SH-SY5Y (cell line): Measurements from ENCODE around the gene MTARC2.

Experiments used
- GATA2 ChIP-seq: IDR thresholded peaks from 2 replicates; pipeline ENCODE4 v1.6.1; 2011; ENCODE audit warnings: mild to moderate bottlenecking, low read depth, low read length
- GATA3 ChIP-seq: IDR thresholded peaks from 2 replicates; pipeline ENCODE4 v1.6.1; 2011; ENCODE audit warnings: low read depth, mild to moderate bottlenecking, low read length, moderate library complexity

GRCh38 chr1:220786337-220787068, 38.4 kb downstream of the MTARC2 start, which contains the start of gene MTARC1:
- TF ChIP-seq GATA2 (no peak), GATA3 (no peak)
